GM20000 (cell line): ENCODE measurements around the gene SALL3.

Source experiments
- DNase-seq: peaks from one replicate; pipeline ENCODE4 v3.0.0; 2012; ENCODE audit warnings: low spot score
- CTCF ChIP-seq: IDR thresholded peaks from 2 replicates; pipeline ENCODE4 v1.5.1; 2012; ENCODE audit warnings: mild to moderate bottlenecking, control low read depth; ENCODE audit errors: extremely low read depth, missing control alignments

The SALL3 gene

DNA sequence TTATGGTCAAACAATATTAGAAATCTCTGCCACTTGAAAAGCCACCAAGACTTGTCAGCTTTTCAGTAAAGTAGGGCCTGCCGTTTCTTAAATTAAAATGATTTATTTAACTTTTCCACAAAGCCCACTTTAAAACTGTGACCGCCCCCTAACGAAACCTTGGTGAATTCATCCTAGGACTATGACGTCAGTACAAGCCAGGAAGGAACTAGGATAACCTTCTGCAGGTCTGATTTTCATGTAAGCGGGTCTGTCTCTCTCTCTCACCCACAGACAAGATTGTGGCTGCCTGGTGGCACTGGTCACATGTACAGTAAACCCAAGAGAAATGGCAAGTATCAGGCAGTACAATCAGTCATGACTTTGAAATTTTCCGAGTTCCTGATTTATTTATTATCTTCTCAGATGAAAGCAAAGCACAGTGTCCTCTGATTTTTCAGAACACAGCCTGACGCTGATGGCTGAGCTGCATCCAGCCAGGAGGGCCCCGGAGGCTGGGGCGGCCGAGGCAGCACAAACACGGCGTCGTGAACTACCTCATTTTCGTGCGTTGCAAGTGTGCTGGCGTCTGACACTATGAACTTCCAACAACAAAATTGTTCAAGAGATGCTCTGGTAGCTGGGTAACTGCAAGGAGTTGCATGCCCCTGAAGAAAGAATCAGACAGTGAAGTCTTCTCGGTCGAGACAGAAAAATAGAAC, 18.9 kb downstream of the SALL3 start:
- TF ChIP-seq CTCF = no peak
- DNase-seq = no peak

- no peak for TF ChIP-seq CTCF
- no peak for DNase-seq
Observed at GRCh38 chr18:78999939-79000338, 20.3 kb downstream of the SALL3 start.

DNA sequence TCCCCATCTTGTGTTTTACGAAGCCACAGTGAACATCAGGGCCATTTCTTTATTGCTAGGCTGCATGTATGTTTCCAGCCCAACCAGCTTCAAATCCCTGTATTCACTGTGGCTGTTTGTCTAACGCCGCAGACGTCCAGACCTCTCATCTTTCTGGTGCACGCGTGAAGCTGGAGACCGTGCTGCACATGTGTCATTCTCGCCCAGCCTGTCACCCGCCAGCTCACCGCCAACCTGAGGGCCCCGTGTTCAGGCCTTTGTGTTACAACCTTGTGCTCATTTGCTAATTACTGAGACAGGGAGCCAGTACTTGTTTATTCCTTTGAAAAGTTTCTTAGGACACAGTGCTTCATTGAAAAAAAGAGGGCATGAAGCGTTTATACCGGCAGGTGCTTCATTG, 21.4 kb downstream of the SALL3 start:
- no peak for TF ChIP-seq CTCF

DNA sequence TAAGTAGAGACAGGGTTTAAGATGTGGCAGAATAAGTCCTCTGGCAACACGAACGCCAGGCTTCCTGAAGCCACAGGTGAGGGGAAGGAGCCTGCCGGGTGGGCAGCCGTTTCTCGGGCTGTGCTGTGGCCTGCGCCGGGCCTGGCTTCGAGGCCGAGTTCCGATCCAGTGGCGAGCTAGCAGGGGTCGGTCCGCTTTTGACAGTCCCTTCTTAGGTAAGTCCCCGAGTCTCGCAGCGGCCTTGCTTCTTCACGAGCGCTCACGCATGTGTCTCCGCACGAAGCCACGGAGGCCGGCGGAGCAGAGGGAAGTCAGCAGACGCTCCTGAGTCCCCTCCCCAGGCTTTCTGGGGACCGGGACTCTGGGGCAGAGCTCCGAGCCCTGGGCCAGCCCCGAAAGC, 26.0 kb downstream of the SALL3 start:
- no peak for TF ChIP-seq CTCF

More for the DNA sequence above, 21.4 kb downstream of the SALL3 start:
- no peak for DNase-seq

DNA sequence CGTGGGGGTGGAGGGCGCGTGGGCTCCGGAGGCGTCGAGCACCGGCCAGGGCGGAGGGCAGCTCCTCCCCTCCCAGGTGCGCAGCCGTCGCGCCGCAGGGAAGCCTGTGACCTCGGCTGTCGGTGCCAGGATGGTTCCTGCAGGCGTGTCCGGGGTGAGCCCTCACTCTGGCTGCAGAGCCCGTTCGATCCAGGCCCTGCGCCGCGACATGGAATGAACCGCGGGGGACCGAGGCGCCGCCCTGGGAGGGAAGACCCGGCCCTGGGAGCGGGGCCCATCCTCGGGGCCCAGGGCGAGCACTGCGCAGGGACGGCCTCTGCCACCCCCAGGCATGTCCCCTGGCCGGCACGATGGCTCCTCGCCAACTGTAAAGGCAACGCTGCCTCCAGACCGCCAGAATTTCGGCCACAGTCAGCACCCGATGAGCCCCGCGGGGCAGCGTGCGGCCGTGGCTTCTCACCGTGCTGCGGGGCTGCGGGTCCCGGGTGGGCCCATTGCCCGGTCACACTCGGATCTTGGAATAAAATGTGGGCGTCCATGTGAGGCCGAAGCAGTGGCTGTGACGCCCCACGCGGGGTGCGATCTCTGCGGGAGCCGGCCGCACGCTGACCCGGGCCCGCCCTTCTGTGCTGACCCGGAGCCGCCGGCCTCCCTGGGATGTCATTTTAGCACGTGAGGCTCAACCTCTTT, 26.6 kb downstream of the SALL3 start:
- DNase-seq = no peak
- TF ChIP-seq CTCF = no peak

More for the DNA sequence above, 26.0 kb downstream of the SALL3 start:
- no peak for DNase-seq

DNA sequence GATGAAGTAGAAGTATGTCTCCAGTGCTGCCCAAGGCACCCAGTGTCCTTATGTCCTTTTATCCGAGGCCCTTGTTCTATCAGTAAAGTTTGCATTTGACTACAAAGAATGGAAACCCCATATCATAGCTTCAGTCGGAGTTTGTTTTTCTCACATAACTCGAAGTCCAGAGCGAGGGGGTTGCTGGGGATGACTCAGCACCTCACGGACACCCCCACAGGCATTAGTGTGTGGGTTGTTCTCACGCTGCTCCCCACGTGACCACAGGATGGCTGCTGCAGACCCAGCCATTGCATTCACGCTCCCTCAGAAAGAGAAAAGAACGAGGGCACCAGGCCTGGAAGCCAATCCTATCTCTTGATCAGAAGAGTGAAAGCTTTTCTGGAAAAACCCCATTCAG, 27.8 kb downstream of the SALL3 start:
- no peak for TF ChIP-seq CTCF
- no peak for DNase-seq

- no peak for TF ChIP-seq CTCF
- no peak for DNase-seq
Observed at GRCh38 chr18:79008356-79008940, 28.8 kb downstream of the SALL3 start.
